Liver (tissue), 3 donors: ENCODE measurements around the gene CDHR2.

ENCODE experiments used
- TAF1 ChIP-seq: conservative IDR thresholded peaks from 2 replicates; pipeline ENCODE4 v1.6.1; 2016; ENCODE audit warnings: antibody characterized with exemption, mild to moderate bottlenecking
- TF ChIP-seq, protein P1 (sequence below): fragments of 150-350 bp; IDR thresholded peaks from 2 replicates; pipeline ENCODE4 v1.5.1; 2017; ENCODE audit warnings: improper control_type of control experiment, low read depth, low read length; ENCODE audit not compliant: missing input control
- donor health status: healthy.
- donor health status: healthy.

- TF ChIP-seq, protein P1, sequence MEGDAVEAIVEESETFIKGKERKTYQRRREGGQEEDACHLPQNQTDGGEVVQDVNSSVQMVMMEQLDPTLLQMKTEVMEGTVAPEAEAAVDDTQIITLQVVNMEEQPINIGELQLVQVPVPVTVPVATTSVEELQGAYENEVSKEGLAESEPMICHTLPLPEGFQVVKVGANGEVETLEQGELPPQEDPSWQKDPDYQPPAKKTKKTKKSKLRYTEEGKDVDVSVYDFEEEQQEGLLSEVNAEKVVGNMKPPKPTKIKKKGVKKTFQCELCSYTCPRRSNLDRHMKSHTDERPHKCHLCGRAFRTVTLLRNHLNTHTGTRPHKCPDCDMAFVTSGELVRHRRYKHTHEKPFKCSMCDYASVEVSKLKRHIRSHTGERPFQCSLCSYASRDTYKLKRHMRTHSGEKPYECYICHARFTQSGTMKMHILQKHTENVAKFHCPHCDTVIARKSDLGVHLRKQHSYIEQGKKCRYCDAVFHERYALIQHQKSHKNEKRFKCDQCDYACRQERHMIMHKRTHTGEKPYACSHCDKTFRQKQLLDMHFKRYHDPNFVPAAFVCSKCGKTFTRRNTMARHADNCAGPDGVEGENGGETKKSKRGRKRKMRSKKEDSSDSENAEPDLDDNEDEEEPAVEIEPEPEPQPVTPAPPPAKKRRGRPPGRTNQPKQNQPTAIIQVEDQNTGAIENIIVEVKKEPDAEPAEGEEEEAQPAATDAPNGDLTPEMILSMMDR: no peak
- TF ChIP-seq TAF1: no peak
These were observed 27.4 kb upstream of the CDHR2 start for GRCh38 chr5:176521699-176522263.
